ENCODE results near the gene MYO1E. TPM values are rescaled to one million over a fixed set of nuclear protein-coding genes. Genes with fewer than 3 reads are reported as not detected.
"Not testable (repeated sequence)": the region's sequence is repeated elsewhere in the genome, so short reads cannot be mapped to it uniquely, and the experiment has no call there.

Gene MYO1E
- total RNA-seq, 4 donors from 2014 or later, result 49.7 to 135 (median 82.2) TPM

DNA sequence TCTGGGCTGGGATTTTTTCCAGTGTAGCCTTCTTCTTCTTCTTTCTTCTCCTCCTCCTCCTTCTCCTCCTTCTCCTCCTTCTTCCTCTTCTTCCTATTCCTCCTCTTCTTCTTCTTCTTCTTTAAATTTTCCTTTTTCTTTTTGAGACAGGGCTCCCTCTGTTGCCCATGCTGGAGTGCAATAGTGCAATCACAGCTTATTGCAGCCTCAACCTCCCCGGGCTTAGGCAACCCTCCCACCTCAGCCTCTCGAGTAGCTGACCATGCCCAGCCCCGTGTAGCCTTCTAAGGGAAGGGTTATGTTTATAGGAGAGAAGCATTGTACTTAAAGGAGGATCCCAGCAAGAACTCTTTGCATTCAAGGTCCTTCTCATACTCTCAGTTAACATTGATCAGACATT lies 24.0 kb upstream of the MYO1E start:
- 52 to 62% methylated on average over 3 of the region's 3 CpGs for WGBS, 2 donors
- no peak for DNase-seq
- Histone ChIP-seq H3K27ac (no peak overlapping the region), H3K4me3 (no peak overlapping the region), H3K36me3 (no peaks in the 10 kb centered on the region), H3K9me3 (no peaks in the 10 kb centered on the region), H3K4me1 (peaks cover 0 to 11% (median 0%) of the 10 kb centered on the region in 3 donors), H3K27me3 (no peaks in the 10 kb centered on the region)
- intact Hi-C loops (cut with DNase I), result no loop called here
- TF ChIP-seq POLR2A (IDR thresholded peaks at IDR 0.05) (no peak), CTCF (IDR thresholded peaks at IDR 0.05) (no peak)

GRCh38 chr15:59396211-59396610 lies 23.5 kb upstream of the MYO1E start:
- intact Hi-C loops (cut with DNase I), result no loop called here
- 30 to 44% methylated on average over 3 of the region's 3 CpGs for WGBS, 2 donors
- Histone ChIP-seq H3K4me1 (peaks cover 0 to 11% (median 0%) of the 10 kb centered on the region in 3 donors), H3K9me3 (no peaks in the 10 kb centered on the region), H3K36me3 (no peaks in the 10 kb centered on the region), H3K4me3 (no peak overlapping the region), H3K27ac (no peak overlapping the region), H3K27me3 (no peaks in the 10 kb centered on the region)
- DNase-seq, result no peak
- TF ChIP-seq CTCF (IDR thresholded peaks at IDR 0.05) (no peak), POLR2A (IDR thresholded peaks at IDR 0.05) (no peak)

DNA sequence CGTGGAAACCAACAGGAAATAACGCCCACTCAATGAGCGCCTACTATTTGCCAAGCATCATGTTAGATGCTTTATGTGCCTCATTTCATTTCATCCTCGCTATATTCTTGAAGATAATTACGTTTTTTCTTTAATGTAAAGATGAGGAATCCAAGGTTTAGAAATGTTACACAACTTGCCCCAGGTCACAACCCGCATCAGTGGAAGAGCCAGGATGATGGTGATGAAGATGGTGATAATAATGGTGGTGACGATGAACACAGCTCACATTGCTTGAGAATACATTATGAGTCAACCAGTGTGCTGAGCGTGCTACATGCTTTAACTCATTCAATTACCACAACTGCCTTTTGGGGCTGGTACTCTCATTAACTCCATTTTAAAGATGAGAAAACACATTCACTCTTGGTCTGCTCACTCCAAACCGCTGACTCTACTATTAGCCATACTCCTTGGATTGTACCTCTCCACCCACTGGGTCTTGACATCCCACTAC lies 21.5 kb upstream of the MYO1E start:
- Histone ChIP-seq H3K27ac (no peak overlapping the region), H3K4me3 (no peak overlapping the region), H3K9me3 (no peaks in the 10 kb centered on the region), H3K4me1 (no peaks in the 10 kb centered on the region), H3K27me3 (no peaks in the 10 kb centered on the region), H3K36me3 (no peaks in the 10 kb centered on the region)
- intact Hi-C loops (cut with DNase I), result no loop called here
- no peak for DNase-seq
- no peak for TF ChIP-seq CTCF (IDR thresholded peaks at IDR 0.05)
- TF ChIP-seq POLR2A (IDR thresholded peaks at IDR 0.05), result no peak
- WGBS, 2 donors, result 76 to 81% methylated on average over 9 of the region's 9 CpGs

GRCh38 chr15:59392299-59392698 lies 19.6 kb upstream of the MYO1E start:
- no peak for TF ChIP-seq POLR2A (IDR thresholded peaks at IDR 0.05)
- no peak for TF ChIP-seq CTCF (IDR thresholded peaks at IDR 0.05)
- Histone ChIP-seq H3K27ac (no peak overlapping the region), H3K9me3 (no peaks in the 10 kb centered on the region), H3K27me3 (no peaks in the 10 kb centered on the region), H3K36me3 (no peaks in the 10 kb centered on the region), H3K4me3 (no peak overlapping the region), H3K4me1 (peaks cover 0 to 15% (median 4%) of the 10 kb centered on the region in 3 donors)
- DNase-seq, result no peak
- intact Hi-C loops (cut with DNase I), result no loop called here
- WGBS, 2 donors, result 70 to 85% methylated on average over 4 to 5 of the region's 5 CpGs

- no peak overlapping the region for H3K4me3 ChIP-seq
- peaks cover 0 to 15% (median 4%) of the 10 kb centered on the region in 3 donors for H3K4me1 ChIP-seq
- no peaks in the 10 kb centered on the region for H3K9me3 ChIP-seq
- H3K27me3 ChIP-seq, result no peaks in the 10 kb centered on the region
- TF ChIP-seq POLR2A (IDR thresholded peaks at IDR 0.05), result no peak
- no peak for TF ChIP-seq CTCF (IDR thresholded peaks at IDR 0.05)
- WGBS, 2 donors, result 51 to 58% methylated on average over 3 of the region's 3 CpGs
- H3K27ac ChIP-seq, result no peak overlapping the region
- DNase-seq, result no peak
- intact Hi-C loops (cut with DNase I), result no loop called here
- no peaks in the 10 kb centered on the region for H3K36me3 ChIP-seq
Observed at GRCh38 chr15:59388670-59389069, 16.0 kb upstream of the MYO1E start.

DNA sequence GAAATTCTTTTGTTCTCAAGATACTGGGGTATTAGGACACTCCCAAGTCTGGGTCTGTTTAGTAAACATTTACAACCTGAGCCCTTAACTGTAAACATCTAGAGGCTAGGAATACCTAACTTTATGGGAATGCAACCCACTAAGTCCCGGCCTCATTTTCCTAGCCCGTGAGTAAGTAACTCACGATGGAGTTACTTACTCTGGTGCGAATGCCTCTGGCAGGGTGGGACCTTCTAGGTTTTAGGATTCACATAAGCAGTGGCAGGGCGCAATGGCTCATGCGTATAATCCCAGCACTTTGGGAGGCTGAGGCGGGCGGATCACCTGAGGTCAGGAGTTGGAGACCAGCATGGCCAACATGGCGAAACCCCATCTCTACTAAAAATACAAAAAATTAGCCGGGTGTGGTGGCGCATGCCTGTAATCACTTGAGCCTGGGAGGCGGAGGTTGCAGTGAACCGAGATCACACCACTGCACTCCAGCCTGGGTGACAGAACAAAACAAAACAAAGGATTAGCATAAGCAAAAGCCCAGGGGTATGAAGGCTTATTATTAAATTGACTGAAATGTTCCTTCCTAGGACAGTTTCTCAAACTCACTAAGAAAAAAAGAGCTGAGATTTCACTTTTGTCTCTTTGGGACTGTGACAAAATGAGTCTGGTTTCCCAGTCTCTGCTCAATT lies 14.7 kb upstream of the MYO1E start:
- H3K36me3 ChIP-seq; DNase-seq; intact Hi-C loops (cut with DNase I); H3K27me3 ChIP-seq; H3K27ac ChIP-seq; H3K9me3 ChIP-seq; H3K4me3 ChIP-seq: not testable (repeated sequence)
- 81 to 88% methylated on average over 8 to 9 of the region's 13 CpGs for WGBS, 2 donors
- peaks cover 0 to 15% (median 4%) of the 10 kb centered on the region in 3 donors for H3K4me1 ChIP-seq
